Loucy (cell line): Measurements from ENCODE around the gene TNFSF4.

Experiments
- H2AFZ ChIP-seq: fragments of 200-600 bp; sonication (generic); 2 replicates; pipeline ENCODE4 v1.6.0; 2016; ENCODE audit warnings: antibody characterized with exemption, mild to moderate bottlenecking, low read length, moderate library complexity
- H3F3A ChIP-seq: fragments of 200-600 bp; 2 replicates; pipeline ENCODE4 v1.6.0; 2016; ENCODE audit warnings: antibody characterized with exemption, low read depth, mild to moderate bottlenecking
- H3K27me3 ChIP-seq: fragments of 200-600 bp; sonication (generic); 2 replicates; pipeline ENCODE4 v1.6.1; 2014; ENCODE audit warnings: low read length, mild to moderate bottlenecking; ENCODE audit not compliant: insufficient read depth, poor library complexity, severe bottlenecking
- H3K36me3 ChIP-seq: fragments of 200-600 bp; sonication (generic); 2 replicates; pipeline ENCODE4 v1.6.1; 2016; ENCODE audit warnings: low read length; ENCODE audit not compliant: insufficient read depth
- H3K4me1 ChIP-seq: fragments of 200-600 bp; sonication (generic); 2 replicates; pipeline ENCODE4 v1.5.1; 2014; ENCODE audit warnings: low read length, mild to moderate bottlenecking; ENCODE audit not compliant: insufficient read depth, poor library complexity, severe bottlenecking
- H3K4me2 ChIP-seq: fragments of 200-600 bp; sonication (generic); 2 replicates; pipeline ENCODE4 v1.6.0; 2014; ENCODE audit warnings: antibody characterized with exemption, low read length, low read depth, mild to moderate bottlenecking; ENCODE audit not compliant: poor library complexity, severe bottlenecking
- H3K4me3 ChIP-seq: fragments of 200-600 bp; sonication (generic); 2 replicates; pipeline ENCODE4 v1.5.1; 2014; ENCODE audit warnings: low read length, mild to moderate bottlenecking, mixed read lengths; ENCODE audit not compliant: poor library complexity, severe bottlenecking
- H3K79me2 ChIP-seq: fragments of 200-600 bp; sonication (generic); 2 replicates; pipeline ENCODE4 v1.6.1; 2014; ENCODE audit warnings: low read length; ENCODE audit not compliant: insufficient read depth
- H3K9ac ChIP-seq: fragments of 200-600 bp; sonication (generic); 2 replicates; pipeline ENCODE4 v1.6.0; 2014; ENCODE audit warnings: mild to moderate bottlenecking, low read depth, low read length, moderate library complexity; ENCODE audit not compliant: poor library complexity, severe bottlenecking
- H3K9me2 ChIP-seq: fragments of 200-600 bp; sonication (generic); replicated peaks from 2 replicates; pipeline ENCODE4 v1.6.1; 2016; ENCODE audit warnings: low read depth, low read length, mixed read lengths
- H3K9me3 ChIP-seq: fragments of 200-600 bp; sonication (generic); 2 replicates; pipeline ENCODE4 v1.6.1; 2014; ENCODE audit warnings: mild to moderate bottlenecking, antibody characterized with exemption, low read length, low read depth; ENCODE audit not compliant: insufficient read depth
- H4K20me1 ChIP-seq: fragments of 200-600 bp; sonication (generic); 2 replicates; pipeline ENCODE4 v1.6.0; 2014; ENCODE audit warnings: antibody characterized with exemption, low read length, mild to moderate bottlenecking; ENCODE audit not compliant: insufficient read depth, poor library complexity, severe bottlenecking
- CTCF ChIP-seq: fragments of 200-600 bp; sonication (generic); conservative IDR thresholded peaks from 2 replicates; pipeline ENCODE4 v1.5.1; 2014; ENCODE audit warnings: mild to moderate bottlenecking, antibody characterized with exemption, low read length
- EZH2phosphoT487 ChIP-seq: fragments of 200-600 bp; IDR thresholded peaks from 2 replicates; pipeline ENCODE4 v1.6.1; 2018; ENCODE audit warnings: antibody characterized with exemption, mild to moderate bottlenecking, moderate library complexity, borderline replicate concordance

The TNFSF4 gene

GRCh38 chr1:173220157-173220556 lies 13.0 kb upstream of the TNFSF4 start:
- Histone ChIP-seq H3K4me2 (no peak overlapping the region), H3K9me3 (no peaks in the 10 kb centered on the region), H4K20me1 (no peaks in the 10 kb centered on the region), H3K4me1 (peaks cover 38% of the 10 kb centered on the region), H3K9ac (no peak overlapping the region), H3K27me3 (no peaks in the 10 kb centered on the region), H3K36me3 (no peaks in the 10 kb centered on the region), H3K9me2 (no peaks in the 10 kb centered on the region), H2AFZ (no peak overlapping the region), H3K4me3 (no peak overlapping the region), H3K79me2 (no peaks in the 10 kb centered on the region), H3F3A (no peaks in the 10 kb centered on the region)
- no peak for TF ChIP-seq CTCF
- TF ChIP-seq EZH2phosphoT487 = no peak

- H3F3A ChIP-seq = no peaks in the 10 kb centered on the region
- no peaks in the 10 kb centered on the region for H4K20me1 ChIP-seq
- H3K36me3 ChIP-seq = no peaks in the 10 kb centered on the region
- no peak overlapping the region for H3K4me3 ChIP-seq
- no peaks in the 10 kb centered on the region for H3K27me3 ChIP-seq
- H2AFZ ChIP-seq = no peak overlapping the region
- no peak overlapping the region for H3K9ac ChIP-seq
- no peaks in the 10 kb centered on the region for H3K9me2 ChIP-seq
- no peaks in the 10 kb centered on the region for H3K9me3 ChIP-seq
- peaks cover 34% of the 10 kb centered on the region for H3K4me1 ChIP-seq
- TF ChIP-seq CTCF = peak; percentile 58
- TF ChIP-seq EZH2phosphoT487 = no peak
- H3K4me2 ChIP-seq = no peak overlapping the region
- H3K79me2 ChIP-seq = no peaks in the 10 kb centered on the region
Observed at GRCh38 chr1:173213665-173214064, 6.5 kb upstream of the TNFSF4 start.

DNA sequence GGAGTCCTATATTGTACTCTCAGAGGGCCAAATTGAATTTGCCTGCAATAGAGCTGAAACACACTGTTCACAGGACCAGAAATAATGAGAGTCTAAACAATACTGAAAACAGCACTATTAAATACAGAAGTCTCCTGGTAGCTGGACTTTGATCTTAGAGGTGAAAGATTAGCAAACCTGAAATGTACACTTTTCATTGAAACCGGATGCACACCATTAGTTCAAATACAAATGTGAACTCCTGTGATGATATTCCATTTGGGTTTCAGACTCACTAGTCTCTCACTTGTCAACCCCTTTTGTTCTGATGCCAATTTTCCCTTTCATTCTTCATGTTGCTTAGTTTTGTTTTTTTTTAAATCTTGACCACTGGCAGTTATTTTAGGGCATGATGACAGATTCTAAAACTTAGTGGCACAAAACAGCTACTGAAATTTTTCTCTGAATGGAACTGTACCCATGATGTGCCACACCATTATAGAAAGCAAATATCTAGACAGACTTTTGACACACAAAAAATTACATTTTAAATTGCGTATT lies 5.9 kb upstream of the TNFSF4 start:
- no peak overlapping the region for H3K4me3 ChIP-seq
- H3K4me2 ChIP-seq = no peak overlapping the region
- H3K9me2 ChIP-seq = no peaks in the 10 kb centered on the region
- H3K9ac ChIP-seq = no peak overlapping the region
- no peaks in the 10 kb centered on the region for H3K27me3 ChIP-seq
- no peaks in the 10 kb centered on the region for H3K9me3 ChIP-seq
- H3K36me3 ChIP-seq = no peaks in the 10 kb centered on the region
- no peaks in the 10 kb centered on the region for H3F3A ChIP-seq
- TF ChIP-seq EZH2phosphoT487 = no peak
- no peak for TF ChIP-seq CTCF
- H3K79me2 ChIP-seq = no peaks in the 10 kb centered on the region
- H3K4me1 ChIP-seq = peaks cover 40% of the 10 kb centered on the region
- H4K20me1 ChIP-seq = no peaks in the 10 kb centered on the region
- H2AFZ ChIP-seq = 0 out of 2 replicates have a peak overlapping the region, but pooled peaks have one; percentile 6
